ELR (cell line): ENCODE results near the gene RBM33.
"Not testable (repeated sequence)": the region's sequence is repeated elsewhere in the genome, so short reads cannot be mapped to it uniquely, and the experiment has no call there.

Experiments used
- DNase-seq: peaks from one replicate; pipeline ENCODE4 v3.0.0-alpha.2; 2015; ENCODE audit warnings: low read depth

The RBM33 gene

GRCh38 chr7:155644178-155644970, at the start of gene RBM33:
Gene RBM33, plus strand, starts transcription at chr7:155644661. Its CDS starts 216 bp downstream, at chr7:155644877.
- DNase-seq = peak; percentile 85

GRCh38 chr7:155594961-155595366, 49.5 kb upstream of the RBM33 start:
- DNase-seq = no peak

- DNase-seq = no peak
Observed at GRCh38 chr7:155597753-155598140, 46.7 kb upstream of the RBM33 start.

GRCh38 chr7:155598810-155599210, 45.7 kb upstream of the RBM33 start:
- DNase-seq = peak; percentile 76

GRCh38 chr7:155602156-155602555, 42.3 kb upstream of the RBM33 start:
- no peak for DNase-seq

- DNase-seq = no peak
Observed at GRCh38 chr7:155602750-155603149, 41.7 kb upstream of the RBM33 start.

- no peak for DNase-seq
Observed at GRCh38 chr7:155603205-155603857, 41.1 kb upstream of the RBM33 start.

- DNase-seq = no peak
Observed at GRCh38 chr7:155603858-155604503, 40.5 kb upstream of the RBM33 start.

- DNase-seq = no peak
Observed at GRCh38 chr7:155604504-155604997, 39.9 kb upstream of the RBM33 start.

- DNase-seq = no peak
Observed at GRCh38 chr7:155609185-155609584, 35.3 kb upstream of the RBM33 start.

GRCh38 chr7:155610633-155611193, 33.7 kb upstream of the RBM33 start:
- DNase-seq = no peak

GRCh38 chr7:155611808-155612447, 32.5 kb upstream of the RBM33 start:
- no peak for DNase-seq

- no peak for DNase-seq
Observed at GRCh38 chr7:155612658-155613057, 31.8 kb upstream of the RBM33 start.

- not testable (repeated sequence) for DNase-seq
Observed at GRCh38 chr7:155615085-155615484, 29.4 kb upstream of the RBM33 start.

- DNase-seq = peak; percentile 50
Observed at GRCh38 chr7:155618708-155619633, 25.5 kb upstream of the RBM33 start.

- DNase-seq = no peak
Observed at GRCh38 chr7:155619634-155620271, 24.7 kb upstream of the RBM33 start.

GRCh38 chr7:155620497-155620896, 24.0 kb upstream of the RBM33 start:
- DNase-seq = no peak

- DNase-seq = no peak
Observed at GRCh38 chr7:155621418-155621980, 23.0 kb upstream of the RBM33 start.

- DNase-seq = no peak
Observed at GRCh38 chr7:155624412-155624811, 20.0 kb upstream of the RBM33 start.

- DNase-seq = no peak
Observed at GRCh38 chr7:155625557-155625956, 18.9 kb upstream of the RBM33 start.
